ENCODE results near the gene ROPN1L. TPM values are rescaled to one million over a fixed set of nuclear protein-coding genes. Genes with fewer than 3 reads are reported as not detected.
"Not testable (repeated sequence)": the region's sequence is repeated elsewhere in the genome, so short reads cannot be mapped to it uniquely, and the experiment has no call there.

Gene ROPN1L
- total RNA-seq, 1 donor from 2014 or later, result 0.77 TPM

GRCh38 chr5:10493884-10494283 lies 52.2 kb downstream of the ROPN1L start:
- H3K9ac ChIP-seq (ENCODE audit: low read length), result no peak overlapping the region
- DNase-seq (ENCODE audit: low read depth), result no peak
- FAIRE-seq, result no peak
- peaks cover 4% of the 10 kb centered on the region for H3K27me3 ChIP-seq (ENCODE audit: insufficient read depth, low read length)
- peaks cover 5% of the 10 kb centered on the region for H3K9me3 ChIP-seq (ENCODE audit: insufficient read depth, low read depth, low read length)
- no peaks in the 10 kb centered on the region for H3K79me2 ChIP-seq (ENCODE audit: insufficient read depth, low read length)
- no peak for TF ChIP-seq EZH2 (IDR thresholded peaks at IDR 0.05; ENCODE audit: insufficient read depth, low read length)
- TF ChIP-seq, protein P1, sequence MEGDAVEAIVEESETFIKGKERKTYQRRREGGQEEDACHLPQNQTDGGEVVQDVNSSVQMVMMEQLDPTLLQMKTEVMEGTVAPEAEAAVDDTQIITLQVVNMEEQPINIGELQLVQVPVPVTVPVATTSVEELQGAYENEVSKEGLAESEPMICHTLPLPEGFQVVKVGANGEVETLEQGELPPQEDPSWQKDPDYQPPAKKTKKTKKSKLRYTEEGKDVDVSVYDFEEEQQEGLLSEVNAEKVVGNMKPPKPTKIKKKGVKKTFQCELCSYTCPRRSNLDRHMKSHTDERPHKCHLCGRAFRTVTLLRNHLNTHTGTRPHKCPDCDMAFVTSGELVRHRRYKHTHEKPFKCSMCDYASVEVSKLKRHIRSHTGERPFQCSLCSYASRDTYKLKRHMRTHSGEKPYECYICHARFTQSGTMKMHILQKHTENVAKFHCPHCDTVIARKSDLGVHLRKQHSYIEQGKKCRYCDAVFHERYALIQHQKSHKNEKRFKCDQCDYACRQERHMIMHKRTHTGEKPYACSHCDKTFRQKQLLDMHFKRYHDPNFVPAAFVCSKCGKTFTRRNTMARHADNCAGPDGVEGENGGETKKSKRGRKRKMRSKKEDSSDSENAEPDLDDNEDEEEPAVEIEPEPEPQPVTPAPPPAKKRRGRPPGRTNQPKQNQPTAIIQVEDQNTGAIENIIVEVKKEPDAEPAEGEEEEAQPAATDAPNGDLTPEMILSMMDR (IDR thresholded peaks at IDR 0.05; ENCODE audit: insufficient read depth, low read depth, low read length), result no peak
- no peaks in the 10 kb centered on the region for H4K20me1 ChIP-seq (ENCODE audit: insufficient read depth, low read length)
- Mint-ChIP-seq H3K27ac (ENCODE audit: unreplicated experiment) (no peak overlapping the region), H3K27me3 (ENCODE audit: low read depth, unreplicated experiment) (peaks cover 11% of the 10 kb centered on the region), H3K9me3 (ENCODE audit: unreplicated experiment) (peaks cover 9% of the 10 kb centered on the region), H3K36me3 (ENCODE audit: low read depth, unreplicated experiment) (no peaks in the 10 kb centered on the region), H3K4me3 (ENCODE audit: unreplicated experiment) (no peak overlapping the region), H3K4me1 (ENCODE audit: low read depth, unreplicated experiment) (peaks cover 4% of the 10 kb centered on the region)
- peaks cover 7% of the 10 kb centered on the region for H3K4me1 ChIP-seq (ENCODE audit: insufficient read depth, low read length)
- H3K4me2 ChIP-seq (ENCODE audit: low read length), result no peak overlapping the region
- no peaks in the 10 kb centered on the region for H3K36me3 ChIP-seq (ENCODE audit: insufficient read depth, low read length)
- H3K4me3 ChIP-seq (ENCODE audit: insufficient read depth, low read depth, low read length), result no peak overlapping the region
- no peak overlapping the region for H3K27ac ChIP-seq (ENCODE audit: low read depth, low read length)
- H2AFZ ChIP-seq (ENCODE audit: low read depth, low read length), result no peak overlapping the region

GRCh38 chr5:10494497-10494896 lies 52.8 kb downstream of the ROPN1L start:
- H3K4me2 ChIP-seq (ENCODE audit: low read length); H3K27me3 ChIP-seq (ENCODE audit: insufficient read depth, low read length); H3K36me3 ChIP-seq (ENCODE audit: insufficient read depth, low read length); H3K4me1 ChIP-seq (ENCODE audit: insufficient read depth, low read length); H2AFZ ChIP-seq (ENCODE audit: low read depth, low read length); H3K9me3 Mint-ChIP-seq (ENCODE audit: unreplicated experiment); H3K79me2 ChIP-seq (ENCODE audit: insufficient read depth, low read length); H3K9me3 ChIP-seq (ENCODE audit: insufficient read depth, low read depth, low read length); H3K27ac ChIP-seq (ENCODE audit: low read depth, low read length); FAIRE-seq; H4K20me1 ChIP-seq (ENCODE audit: insufficient read depth, low read length); H3K27ac Mint-ChIP-seq (ENCODE audit: unreplicated experiment); H3K9ac ChIP-seq (ENCODE audit: low read length); H3K4me3 ChIP-seq (ENCODE audit: insufficient read depth, low read depth, low read length); H3K36me3 Mint-ChIP-seq (ENCODE audit: low read depth, unreplicated experiment); H3K4me1 Mint-ChIP-seq (ENCODE audit: low read depth, unreplicated experiment); H3K4me3 Mint-ChIP-seq (ENCODE audit: unreplicated experiment); DNase-seq (ENCODE audit: low read depth): not testable (repeated sequence)
- peaks cover 11% of the 10 kb centered on the region for H3K27me3 Mint-ChIP-seq (ENCODE audit: low read depth, unreplicated experiment)

DNA sequence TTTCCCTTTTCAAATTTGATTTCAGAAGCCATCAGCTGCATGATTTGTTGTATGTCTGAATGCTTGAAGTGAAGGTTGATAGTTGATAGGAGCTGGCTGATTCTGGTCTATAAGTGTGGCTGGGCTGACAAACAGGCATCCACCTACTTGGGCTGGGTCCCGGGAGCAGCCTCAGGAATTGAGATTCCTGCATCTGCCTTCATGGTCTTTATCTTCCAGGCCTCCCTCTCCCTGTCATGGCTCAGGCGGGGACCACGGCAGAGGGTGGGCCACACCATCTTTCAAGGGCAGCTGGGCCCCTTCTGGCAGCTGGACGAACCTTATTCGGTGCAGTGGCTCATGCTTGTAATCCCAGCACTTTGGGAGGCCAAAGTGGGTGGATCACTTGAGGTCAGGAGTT lies 55.9 kb downstream of the ROPN1L start:
- Mint-ChIP-seq H3K36me3 (ENCODE audit: low read depth, unreplicated experiment) (no peaks in the 10 kb centered on the region), H3K4me1 (ENCODE audit: low read depth, unreplicated experiment) (peaks cover 2% of the 10 kb centered on the region)

More for the DNA sequence above, 55.9 kb downstream of the ROPN1L start:
- Histone ChIP-seq H3K79me2 (ENCODE audit: insufficient read depth, low read length) (no peaks in the 10 kb centered on the region), H3K27ac (ENCODE audit: low read depth, low read length) (no peak overlapping the region), H3K27me3 (ENCODE audit: insufficient read depth, low read length) (peaks cover 2% of the 10 kb centered on the region), H3K4me2 (ENCODE audit: low read length) (no peak overlapping the region), H3K9ac (ENCODE audit: low read length) (no peak overlapping the region), H2AFZ (ENCODE audit: low read depth, low read length) (no peak overlapping the region), H3K4me3 (ENCODE audit: insufficient read depth, low read depth, low read length) (no peak overlapping the region), H3K4me1 (ENCODE audit: insufficient read depth, low read length) (no peaks in the 10 kb centered on the region), H3K9me3 (ENCODE audit: insufficient read depth, low read depth, low read length) (peaks cover 5% of the 10 kb centered on the region), H3K36me3 (ENCODE audit: insufficient read depth, low read length) (no peaks in the 10 kb centered on the region), H4K20me1 (ENCODE audit: insufficient read depth, low read length) (no peaks in the 10 kb centered on the region)
- no peak overlapping the region for H3K27ac Mint-ChIP-seq (ENCODE audit: unreplicated experiment)
- no peak for TF ChIP-seq EZH2 (IDR thresholded peaks at IDR 0.05; ENCODE audit: insufficient read depth, low read length)
- TF ChIP-seq, protein P1 (IDR thresholded peaks at IDR 0.05; ENCODE audit: insufficient read depth, low read depth, low read length), result no peak
- no peak for FAIRE-seq
- peaks cover 9% of the 10 kb centered on the region for H3K9me3 Mint-ChIP-seq (ENCODE audit: unreplicated experiment)
- peaks cover 6% of the 10 kb centered on the region for H3K27me3 Mint-ChIP-seq (ENCODE audit: low read depth, unreplicated experiment)
- no peak overlapping the region for H3K4me3 Mint-ChIP-seq (ENCODE audit: unreplicated experiment)
- DNase-seq (ENCODE audit: low read depth), result no peak
